HG03558 (cell line): ENCODE results near the gene SNX18.

ENCODE experiments used
- ATAC-seq: cut with Tn5 transposase; IDR thresholded peaks from one replicate; pipeline ENCODE4 v1.9.1; 2021; ENCODE audit warnings: moderate number of reproducible peaks; ENCODE audit not compliant: unreplicated experiment; ENCODE audit errors: extremely low read depth

Gene SNX18

DNA sequence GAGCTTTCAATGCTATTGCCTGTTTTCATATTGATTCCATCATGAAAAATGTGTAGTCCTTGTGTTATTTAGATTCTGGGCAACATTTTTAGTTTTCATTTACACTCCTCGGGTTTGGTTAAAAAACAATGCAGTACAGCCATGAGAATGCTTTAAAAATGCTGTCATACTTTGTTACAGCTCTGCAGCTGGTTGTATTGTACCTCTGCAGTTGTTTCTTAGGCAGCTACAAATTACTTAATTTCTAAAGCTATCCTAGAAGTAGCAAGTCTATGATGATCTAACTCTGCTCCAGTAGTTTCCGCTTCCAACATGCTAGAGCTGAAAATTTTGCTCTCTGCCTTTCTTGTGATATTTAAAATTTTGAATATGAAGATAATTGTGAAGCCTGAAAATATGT is 20.2 kb downstream of the SNX18 start:
- no peak for ATAC-seq

- ATAC-seq: no peak
These were observed 20.6 kb downstream of the SNX18 start for GRCh38 chr5:54538156-54538555.

DNA sequence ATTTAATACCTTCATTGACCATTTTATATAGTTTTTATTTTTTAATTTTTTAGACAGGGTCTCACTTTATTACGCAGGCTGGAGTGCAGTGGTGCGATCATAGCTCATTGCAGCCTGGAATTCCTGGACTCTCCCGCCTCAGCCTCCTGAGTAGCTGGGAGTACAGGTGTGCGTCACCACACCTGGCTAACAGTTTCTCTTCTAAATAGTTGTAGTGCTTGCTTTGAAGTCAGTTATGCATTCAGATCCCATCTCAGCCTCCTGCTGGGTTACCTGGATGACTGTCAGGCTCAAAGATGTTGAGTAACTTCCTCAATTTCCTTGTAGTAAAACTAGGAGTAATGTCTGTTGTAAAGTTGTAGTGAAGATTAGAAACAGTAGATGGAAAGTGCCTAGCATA is 21.4 kb downstream of the SNX18 start:
- no peak for ATAC-seq

GRCh38 chr5:54540286-54540685 is 22.7 kb downstream of the SNX18 start:
- no peak for ATAC-seq

GRCh38 chr5:54541823-54542783 is 24.5 kb downstream of the SNX18 start:
- no peak for ATAC-seq

DNA sequence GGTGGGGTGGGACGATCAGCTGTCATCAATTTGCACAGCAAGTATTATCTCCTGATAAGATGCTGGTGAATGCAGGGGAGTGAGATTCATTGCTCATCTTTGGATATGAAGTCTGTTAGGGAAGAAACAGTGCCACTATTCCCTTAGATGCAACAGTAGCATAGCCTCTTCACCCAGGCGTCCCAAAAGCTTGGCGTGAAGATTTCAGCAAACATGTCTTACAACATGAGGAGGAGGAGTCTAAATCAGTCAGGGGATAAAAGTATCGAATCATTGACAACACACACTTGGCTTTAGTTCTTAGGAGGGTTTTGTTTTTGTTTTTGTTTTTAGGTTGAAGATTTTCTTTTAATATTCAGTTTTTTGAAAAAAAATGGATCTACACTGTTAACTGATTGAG is 26.5 kb downstream of the SNX18 start:
- no peak for ATAC-seq

DNA sequence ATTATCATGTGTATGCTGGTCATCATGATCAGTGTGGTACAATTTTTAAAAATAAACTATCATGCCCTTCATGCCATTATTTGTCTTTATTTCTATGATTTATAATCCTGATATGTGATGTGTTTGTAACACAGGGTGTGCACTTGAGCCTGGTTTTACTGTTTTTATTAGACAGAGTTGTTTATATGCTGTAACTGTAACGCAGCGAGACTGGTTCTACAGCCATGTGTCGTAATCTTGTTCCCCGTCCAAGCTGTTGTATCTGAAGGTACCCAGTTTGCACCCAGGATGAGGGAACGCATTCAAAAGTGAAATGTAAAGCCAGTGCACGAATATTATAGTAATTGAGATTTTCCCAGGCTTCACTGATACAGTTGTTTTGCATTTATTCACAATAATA is 28.2 kb downstream of the SNX18 start:
- no peak for ATAC-seq

DNA sequence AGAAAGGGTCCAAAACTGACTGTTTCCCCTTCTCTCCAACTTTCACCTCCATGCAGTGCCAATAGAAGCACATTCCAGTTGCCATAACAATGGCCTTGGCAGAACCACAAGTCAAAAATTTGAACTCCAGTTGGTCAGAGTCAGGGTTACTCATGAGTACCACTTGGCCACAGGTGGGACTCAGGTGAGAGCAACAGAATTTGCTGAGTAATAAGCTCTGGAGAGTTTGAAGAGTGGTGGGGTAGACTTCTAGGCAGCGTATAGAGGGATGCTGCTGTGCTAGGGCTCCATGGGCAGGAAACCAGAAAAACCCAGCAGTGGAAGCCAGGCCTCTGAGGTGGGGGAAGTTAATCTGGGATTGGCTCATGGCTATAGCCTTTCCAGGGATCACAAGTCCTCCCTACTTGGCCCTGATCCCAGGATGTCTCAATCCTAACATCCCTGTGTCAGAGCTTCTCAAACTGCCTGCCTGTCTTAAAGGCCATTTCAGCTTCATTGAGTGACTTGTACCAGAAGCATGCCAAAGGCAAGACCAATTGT is 30.2 kb downstream of the SNX18 start:
- ATAC-seq: no peak

DNA sequence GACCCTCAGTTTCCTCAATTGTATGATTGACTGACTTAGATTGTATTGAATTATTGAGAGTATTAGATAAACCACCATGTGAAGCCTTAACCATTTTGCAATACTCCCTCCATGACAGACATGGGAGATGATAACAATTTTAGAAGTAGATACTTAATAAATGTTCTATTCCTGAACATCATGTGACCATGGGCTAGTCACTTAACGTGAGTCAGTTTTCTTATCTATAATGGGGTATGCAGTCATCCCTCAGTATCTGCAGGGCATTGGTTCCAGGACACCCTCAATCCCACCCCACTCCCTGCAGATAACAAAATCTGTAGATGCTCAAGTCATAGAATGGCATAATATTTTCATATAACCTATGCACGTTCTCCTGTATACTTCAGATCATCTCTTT is 31.0 kb downstream of the SNX18 start:
- ATAC-seq: no peak

GRCh38 chr5:54551292-54551691 is 33.7 kb downstream of the SNX18 start:
- ATAC-seq: no peak

DNA sequence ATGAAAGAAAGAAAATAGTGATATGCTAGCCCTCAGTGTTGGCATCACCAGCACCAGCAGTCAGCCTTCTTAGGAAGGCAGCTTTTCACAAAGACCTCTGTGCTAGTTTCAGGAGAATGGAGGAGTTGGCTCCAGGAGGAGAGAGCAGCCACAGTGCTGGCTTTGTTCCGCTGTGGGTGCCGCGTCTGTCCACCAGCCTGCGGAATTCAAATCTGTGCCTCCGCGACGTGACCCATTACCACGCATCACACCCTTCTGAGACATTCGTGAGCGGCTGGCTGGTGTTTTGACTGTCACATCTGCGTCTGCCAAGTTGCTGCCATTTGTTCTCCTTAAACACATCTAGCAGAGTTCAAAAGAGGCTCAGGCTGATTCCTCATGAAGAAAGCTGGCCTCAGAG is 34.4 kb downstream of the SNX18 start:
- ATAC-seq: no peak

DNA sequence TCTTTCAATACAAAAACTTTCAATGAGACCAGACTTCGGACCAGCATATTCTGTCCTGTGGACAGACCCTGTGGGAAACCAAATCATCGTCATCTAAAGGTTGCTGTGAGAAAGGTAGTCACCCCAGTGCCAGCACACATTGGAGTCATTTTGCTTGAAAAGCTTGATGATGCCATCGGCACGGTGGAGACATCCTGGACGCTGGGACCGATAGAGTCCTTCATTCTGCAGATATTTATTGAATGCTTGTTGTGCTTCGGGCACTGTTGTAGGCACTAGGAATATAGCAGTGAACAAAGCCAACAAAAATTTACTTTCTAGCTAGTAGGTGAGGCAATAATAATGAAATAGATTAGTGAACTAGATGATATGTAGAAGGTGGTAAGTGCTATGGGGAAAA is 34.9 kb downstream of the SNX18 start:
- ATAC-seq: no peak

GRCh38 chr5:54553659-54554207 is 36.2 kb downstream of the SNX18 start:
- no peak for ATAC-seq

DNA sequence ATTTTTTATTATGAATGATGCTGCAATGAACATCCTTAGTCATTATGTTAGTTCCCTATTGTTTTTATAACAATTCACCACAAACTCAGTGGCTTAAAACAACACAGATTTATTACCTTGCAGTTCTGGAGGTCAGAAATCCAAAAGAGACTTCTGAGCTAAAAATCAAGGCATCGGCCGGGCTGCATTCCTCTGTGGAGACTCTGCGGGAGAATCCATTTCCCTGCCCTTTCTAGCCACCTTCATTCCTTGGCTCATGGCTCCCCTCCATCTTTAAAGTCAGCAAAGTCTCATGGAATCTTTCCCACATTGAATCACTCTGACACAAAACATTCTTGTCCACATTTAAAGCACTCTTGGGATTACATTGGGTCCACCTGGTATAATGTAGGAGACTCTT is 38.6 kb downstream of the SNX18 start:
- no peak for ATAC-seq

DNA sequence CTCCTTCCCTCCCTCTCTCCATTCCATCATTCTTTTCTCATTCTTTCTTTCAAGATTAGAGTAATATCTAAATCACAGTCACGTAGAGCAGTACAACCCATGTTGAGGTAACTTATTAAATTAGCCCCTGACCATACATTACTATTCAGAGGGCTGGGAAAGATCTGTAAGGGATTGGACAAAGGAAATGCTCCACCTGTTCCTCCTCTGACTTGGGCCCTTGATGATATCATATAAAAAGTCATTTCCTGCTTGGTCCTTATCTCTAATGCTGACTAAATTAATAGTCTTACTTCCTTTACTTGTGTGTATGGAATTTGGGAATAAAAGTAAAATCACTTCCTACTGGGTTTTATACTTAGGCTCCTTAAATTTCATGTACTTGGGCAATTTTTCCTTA is 40.8 kb downstream of the SNX18 start:
- ATAC-seq: no peak

DNA sequence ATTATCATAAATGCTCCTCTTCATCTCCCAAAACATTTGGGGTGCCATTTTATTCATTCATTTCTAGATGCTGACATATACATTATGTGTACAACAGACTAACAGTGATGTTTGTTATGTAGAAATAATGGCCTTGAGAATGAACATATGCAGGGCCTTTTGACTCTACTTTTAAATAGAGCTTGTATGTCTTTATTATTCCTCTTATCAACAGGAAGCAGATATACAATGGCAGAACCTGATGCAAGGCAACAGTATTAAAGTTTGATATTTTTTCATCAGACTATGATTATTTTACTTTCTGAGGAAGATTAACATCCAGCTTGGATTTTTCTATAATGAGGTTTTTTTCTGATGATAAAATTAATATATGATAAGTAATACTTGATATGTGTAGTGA is 44.1 kb downstream of the SNX18 start:
- no peak for ATAC-seq

GRCh38 chr5:54563083-54563761 is 45.7 kb downstream of the SNX18 start:
- no peak for ATAC-seq

DNA sequence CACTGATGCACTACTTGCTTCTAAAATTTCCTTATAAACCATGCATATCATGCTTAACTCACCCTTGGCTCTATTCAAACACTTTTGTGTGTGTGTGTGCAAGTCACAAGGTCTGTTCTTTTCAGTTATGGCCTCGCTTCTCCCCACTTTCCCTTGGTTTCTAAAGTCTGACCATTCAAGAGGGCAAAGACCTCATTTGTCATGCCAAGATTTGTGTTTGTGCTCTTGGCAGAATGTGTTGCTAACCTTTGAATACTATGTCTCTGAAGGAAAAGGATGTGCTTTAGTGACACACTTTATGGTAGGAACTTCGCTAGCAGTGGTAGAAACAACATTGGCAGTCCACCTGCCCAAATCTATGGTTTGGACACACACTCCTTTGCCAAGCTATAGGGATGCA is 50.4 kb downstream of the SNX18 start:
- ATAC-seq: no peak

DNA sequence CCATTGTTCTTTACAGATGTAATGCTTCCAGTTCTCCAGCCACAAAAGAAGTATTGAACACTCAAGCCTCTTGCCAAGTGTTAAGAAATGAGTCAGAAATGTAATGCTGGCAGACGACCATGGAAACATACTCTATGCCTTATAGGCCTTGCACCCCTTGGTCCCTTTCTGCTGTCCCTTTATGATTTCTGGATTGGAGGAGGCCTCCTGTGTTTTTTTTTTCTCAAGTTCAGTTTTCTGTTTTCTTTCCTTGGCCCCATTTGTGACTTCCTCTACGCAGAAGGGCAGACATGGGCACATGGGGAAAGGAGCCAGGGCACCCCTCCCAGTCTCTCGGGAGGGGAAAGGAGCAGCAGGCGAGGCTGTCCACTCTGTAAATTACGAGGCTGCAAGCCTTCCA is 53.4 kb downstream of the SNX18 start:
- ATAC-seq: no peak

DNA sequence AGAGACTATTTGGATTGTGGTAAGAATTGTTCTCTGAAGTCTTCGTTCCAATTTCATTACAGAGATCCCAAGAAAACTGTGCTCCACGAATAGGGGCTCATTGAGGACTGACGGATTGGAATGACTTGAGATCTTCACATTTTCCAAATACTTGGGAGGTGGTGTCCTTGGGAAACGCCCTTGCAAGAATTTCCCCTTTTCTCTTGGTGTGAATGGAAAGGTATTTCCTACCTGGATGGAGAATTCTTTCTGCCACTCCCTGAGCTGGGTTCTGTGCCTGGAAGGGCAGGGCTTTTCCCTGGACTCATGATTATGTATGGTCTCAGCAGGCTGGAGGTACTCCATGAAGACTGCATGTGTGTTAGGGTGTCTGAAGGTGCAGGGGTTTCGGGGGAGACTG is 53.9 kb downstream of the SNX18 start:
- no peak for ATAC-seq

GRCh38 chr5:54573812-54574489 is 56.4 kb downstream of the SNX18 start:
- no peak for ATAC-seq
